ENCODE data around the gene LONP1.

LONP1 gene

GRCh38 chr19:5677136-5677535 lies 42.8 kb downstream of the LONP1 start:
- DNase-seq: no peak

- no peak for DNase-seq
Observed at GRCh38 chr19:5676772-5677105, 43.2 kb downstream of the LONP1 start.

- DNase-seq: no peak
Observed at GRCh38 chr19:5676105-5676771, 43.7 kb downstream of the LONP1 start.

GRCh38 chr19:5674714-5675113 lies 45.2 kb downstream of the LONP1 start:
- DNase-seq: no peak

DNA sequence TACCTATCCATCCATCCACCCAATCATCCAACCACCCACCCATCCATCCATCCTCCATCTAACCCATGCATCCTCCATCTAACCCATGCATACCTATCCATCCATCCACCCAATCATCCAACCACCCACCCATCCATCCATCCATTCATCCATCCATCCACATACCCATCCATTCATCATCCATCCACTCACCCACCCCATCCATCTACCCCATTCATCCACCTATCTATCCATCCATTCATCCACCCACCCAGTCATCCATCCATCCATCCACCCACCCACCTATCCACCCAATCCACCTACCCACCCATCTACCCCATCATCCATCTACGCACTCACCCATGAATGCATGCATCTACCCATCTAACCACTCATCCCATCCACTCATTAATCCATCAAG lies 46.2 kb downstream of the LONP1 start:
- DNase-seq: no peak

GRCh38 chr19:5672708-5673459 lies 47.1 kb downstream of the LONP1 start:
- no peak for DNase-seq

DNA sequence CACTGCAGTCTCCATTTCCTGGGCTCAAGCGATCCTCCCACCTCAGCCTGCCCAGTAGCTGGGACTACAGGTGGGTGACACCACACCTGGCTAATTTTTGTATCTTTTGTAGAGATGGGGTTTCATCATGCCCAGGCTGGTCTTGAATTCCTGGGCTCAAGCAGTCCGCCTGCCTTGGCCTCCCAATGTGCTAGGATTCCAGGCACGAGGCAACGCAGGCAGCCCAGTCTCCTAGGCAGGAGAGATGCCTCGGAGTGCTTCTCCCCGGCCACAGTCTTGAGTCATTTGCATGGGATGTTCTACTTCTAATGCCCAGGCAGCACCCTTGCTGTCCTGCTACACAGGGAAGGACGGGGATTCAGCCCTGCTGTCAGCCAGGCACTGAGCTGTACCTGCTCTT lies 48.3 kb downstream of the LONP1 start:
- DNase-seq: no peak

GRCh38 chr19:5669212-5669611 lies 50.7 kb downstream of the LONP1 start:
- DNase-seq: no peak

DNA sequence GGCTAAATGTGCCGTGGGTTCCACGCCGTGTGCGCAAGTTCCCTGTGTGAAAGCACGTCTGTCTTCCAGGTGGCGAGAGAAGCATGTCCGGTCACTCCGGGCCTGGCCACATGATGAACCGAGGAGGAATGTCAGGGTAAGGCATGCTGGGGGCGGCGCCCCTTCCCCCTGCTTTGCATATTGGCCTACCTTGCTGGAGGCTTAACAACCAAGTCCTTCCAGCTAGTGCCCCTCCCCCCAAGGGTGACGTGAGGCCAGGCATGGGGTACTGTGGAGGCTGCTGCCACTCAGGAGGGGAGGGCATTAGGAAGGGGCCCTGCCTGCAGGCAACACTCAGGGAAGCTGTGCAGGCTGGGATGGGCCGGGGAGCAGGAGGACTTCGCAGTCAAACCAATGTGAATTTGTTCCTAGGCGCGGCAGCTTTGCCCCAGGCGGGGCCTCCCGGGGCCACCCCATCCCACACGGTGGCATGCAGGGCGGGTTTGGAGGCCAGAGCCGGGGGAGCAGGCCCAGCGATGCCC lies 52.1 kb downstream of the LONP1 start:
- no peak for DNase-seq

GRCh38 chr19:5666921-5667610 lies 52.9 kb downstream of the LONP1 start:
- DNase-seq: no peak

- no peak for DNase-seq
Observed at GRCh38 chr19:5665781-5666513, 54.0 kb downstream of the LONP1 start.

DNA sequence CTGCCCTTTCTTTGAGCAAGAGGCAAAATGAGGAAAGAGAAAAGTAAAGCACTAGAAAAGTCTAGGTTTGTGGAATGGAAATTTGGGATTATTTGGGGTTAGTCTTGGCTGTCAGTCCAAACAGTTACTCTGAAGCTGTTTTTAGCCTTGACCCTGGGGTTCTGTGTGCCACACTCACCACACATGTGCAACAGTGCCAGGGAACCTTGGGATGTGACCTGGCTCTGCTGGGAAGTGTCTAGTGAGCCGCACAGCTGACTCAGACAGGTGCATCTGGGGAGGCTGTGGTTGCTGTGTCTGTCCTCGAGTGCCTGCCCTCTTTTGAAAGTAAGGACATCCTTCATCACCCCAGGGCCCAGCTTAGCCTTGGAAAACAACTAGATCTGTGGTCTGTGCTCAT lies 55.4 kb downstream of the LONP1 start:
- DNase-seq: no peak

DNA sequence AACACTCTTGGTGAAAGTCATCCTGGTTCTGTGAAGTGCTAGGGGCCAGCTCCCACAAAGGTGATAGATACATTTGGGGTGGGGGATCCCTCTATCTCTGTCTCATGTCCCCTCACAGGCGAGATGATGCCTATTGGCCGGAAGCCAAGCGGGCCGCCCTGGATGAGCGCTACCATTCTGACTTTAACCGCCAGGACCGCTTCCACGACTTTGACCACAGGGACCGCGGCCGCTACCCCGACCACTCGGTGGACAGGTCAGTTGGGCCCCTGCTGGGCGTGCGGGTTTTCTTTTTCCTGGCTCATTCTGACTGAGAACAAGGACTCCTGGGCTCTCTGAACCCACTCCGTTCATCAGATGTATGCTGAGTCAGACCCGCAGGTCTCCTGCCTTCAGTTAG lies 56.0 kb downstream of the LONP1 start:
- DNase-seq: no peak

GRCh38 chr19:5661483-5661882 lies 58.5 kb downstream of the LONP1 start:
- no peak for DNase-seq

DNA sequence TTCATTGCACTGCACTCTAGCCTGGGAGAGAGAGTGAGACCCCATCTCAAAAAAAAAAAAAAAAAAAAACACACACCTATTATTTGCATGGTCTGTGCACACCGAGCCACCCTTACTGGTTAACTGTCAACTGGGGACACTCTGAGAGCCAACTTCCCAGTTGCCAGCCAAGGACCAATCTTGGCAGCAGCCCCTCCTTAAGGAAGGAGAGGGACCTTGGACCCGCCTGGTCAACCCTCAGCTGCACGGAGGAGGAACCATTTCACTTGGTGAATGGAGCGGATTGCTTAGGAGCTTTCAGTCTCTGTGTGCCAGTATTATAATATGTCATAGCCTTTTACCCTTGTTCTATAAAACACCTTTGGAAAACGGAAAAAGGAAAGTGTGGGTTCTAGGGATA lies 64.5 kb downstream of the LONP1 start:
- DNase-seq: no peak

DNA sequence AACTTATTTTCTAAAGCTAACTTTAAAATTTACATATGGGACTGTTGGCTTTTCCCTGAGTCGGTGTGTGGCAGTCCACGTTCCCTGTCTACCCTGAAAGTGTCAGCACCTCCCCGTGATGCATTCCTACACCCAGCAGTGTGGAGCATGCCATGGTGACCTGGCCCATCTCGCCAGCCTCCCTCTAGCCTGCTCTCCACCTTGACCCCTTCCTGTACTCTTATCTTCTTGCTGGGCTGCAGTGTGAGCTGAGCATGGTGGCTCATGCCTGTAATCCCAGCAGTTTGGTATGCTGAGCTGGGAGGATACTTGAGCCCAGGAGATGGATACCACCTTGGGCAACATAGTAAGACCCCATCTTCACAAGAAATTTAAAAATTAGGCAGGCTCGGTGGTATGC lies 65.0 kb downstream of the LONP1 start:
- no peak for DNase-seq

DNA sequence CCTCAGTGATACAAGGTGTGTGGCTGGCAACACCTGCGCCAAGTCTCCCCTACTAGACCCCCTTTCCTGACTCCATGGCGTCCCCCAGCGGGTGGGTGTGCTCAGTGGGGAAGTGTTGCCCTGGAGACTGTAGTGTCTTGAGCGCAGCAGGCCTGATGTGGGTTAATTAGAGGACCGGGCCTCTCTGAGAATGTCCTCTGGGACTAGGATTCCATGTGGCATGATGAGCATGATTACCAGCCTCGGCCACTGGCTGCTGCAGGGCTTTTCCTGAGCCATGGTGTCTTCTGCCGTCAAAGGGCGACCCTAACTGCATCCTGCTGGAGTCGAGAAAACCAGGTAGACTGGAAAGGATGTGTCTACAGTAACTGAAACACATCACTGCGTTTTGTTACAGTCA lies 67.7 kb downstream of the LONP1 start:
- no peak for DNase-seq

DNA sequence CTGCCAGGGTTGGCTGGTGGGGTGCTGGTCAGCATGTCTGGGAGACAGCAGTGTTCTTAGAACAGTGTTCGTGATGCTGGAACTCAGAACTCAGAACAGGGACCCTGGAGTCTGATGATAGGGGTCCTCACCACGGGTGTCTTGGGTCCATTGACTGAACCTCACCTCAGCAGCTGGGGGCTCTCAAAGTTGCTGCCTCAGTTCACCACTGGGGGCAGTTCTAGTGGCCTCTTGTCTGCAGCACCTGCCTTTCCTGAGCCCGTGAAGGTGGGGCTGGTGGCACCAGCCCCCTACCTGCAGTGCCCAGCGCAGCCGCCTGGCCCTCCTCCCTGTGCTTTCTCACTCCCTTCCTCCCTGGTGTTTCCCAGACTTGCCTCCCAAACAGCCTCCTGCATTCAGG lies 68.6 kb downstream of the LONP1 start:
- DNase-seq: no peak

DNA sequence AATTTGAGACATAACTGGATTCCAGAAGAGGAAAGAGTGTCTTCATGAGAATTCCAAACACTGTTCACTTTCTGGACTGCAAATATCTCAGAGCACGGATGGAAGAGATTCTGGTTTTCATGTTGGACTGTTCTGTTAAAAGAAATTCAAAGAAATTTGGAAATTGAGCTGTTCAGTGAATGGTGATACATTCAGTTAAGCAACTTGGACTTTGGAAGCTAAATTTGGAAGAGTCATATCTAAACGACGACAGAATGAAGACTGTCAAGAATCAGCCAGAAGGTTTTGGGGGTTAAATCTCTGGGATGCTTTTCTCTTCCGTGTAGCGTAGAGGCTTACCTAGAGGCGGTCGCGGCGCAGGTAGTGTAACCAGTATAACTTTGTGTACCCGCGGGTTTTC lies 71.5 kb downstream of the LONP1 start:
- no peak for DNase-seq

- DNase-seq: no peak
Observed at GRCh38 chr19:5646703-5647102, 73.2 kb downstream of the LONP1 start.

GRCh38 chr19:5645409-5645808 lies 74.5 kb downstream of the LONP1 start:
- DNase-seq: peak; percentile 46

GRCh38 chr19:5644037-5644436 lies 75.9 kb downstream of the LONP1 start:
- no peak for DNase-seq

DNA sequence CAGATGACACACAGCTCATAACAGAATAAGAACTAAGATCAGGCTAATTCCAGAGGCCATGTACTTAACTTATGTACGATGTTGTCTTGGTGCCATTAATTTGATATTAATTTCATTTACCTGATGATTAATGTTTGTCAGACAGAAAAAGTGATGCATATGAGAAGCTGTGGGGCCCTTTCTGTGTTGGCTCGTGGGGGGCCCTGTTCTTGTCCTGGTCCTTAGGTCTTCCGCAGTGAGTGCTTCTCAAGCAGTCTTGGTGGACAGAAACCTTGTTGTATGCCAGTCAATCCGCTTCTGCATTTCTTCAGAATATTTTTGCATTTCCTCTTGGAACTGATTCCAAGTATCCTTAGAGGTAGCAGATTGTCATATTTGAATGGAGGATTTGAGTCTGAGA lies 76.9 kb downstream of the LONP1 start:
- no peak for DNase-seq
